Spleen (tissue), 7 donors: Measurements from ENCODE around the gene RIC1.

Experiments
- CTCF ChIP-seq, 11 experiments: fragments of 200-600 bp in 7 of 11; fragments of 450-650 bp in 4 of 11; sonication (generic) in 4 of 11; IDR thresholded peaks in 8 of 11; conservative IDR thresholded peaks in 3 of 11; 1 replicate in 7 of 11; 2 replicates in 4 of 11; pipeline versions ENCODE4 v1.4.0 to v1.8.0; 2016 to 2021; ENCODE audit warnings: antibody characterized with exemption in 11 of 11, inconsistent platforms in 4 of 11, mild to moderate bottlenecking in 1 of 11
- POLR2A ChIP-seq, 3 donors: fragments of 450-650 bp; IDR thresholded peaks; one replicate each; pipeline ENCODE4 v1.5.1; 2017; ENCODE audit warnings: antibody characterized with exemption in 3 of 3, mild to moderate bottlenecking in 1 of 3
- POLR2AphosphoS5 ChIP-seq, 3 donors: sonication (generic); formaldehyde crosslinking; IDR thresholded peaks; one replicate each; pipeline ENCODE4 v1.5.1; 2017; ENCODE audit warnings: antibody characterized with exemption in 3 of 3
- donor health status: DM: no; HTN: no; CAD: no; lungs with moderate emphysema.
- donor health status: DM: no; HTN: no; CAD: no.
- donor health status: DM: no; HTN: no; CAD: no.

- TF ChIP-seq POLR2A (IDR thresholded peaks at IDR 0.05) (no peak), CTCF (IDR thresholded peaks at IDR 0.05 in 8 of 11, conservative IDR thresholded peaks at IDR 0.05 in 3 of 11) (no peak), POLR2AphosphoS5 (IDR thresholded peaks at IDR 0.05) (no peak)
Observed at GRCh38 chr9:5642170-5642569, 13.3 kb downstream of the RIC1 start.
